GM21515 (cell line): ENCODE results near the gene CRB3.
"Not testable (repeated sequence)": the region's sequence is repeated elsewhere in the genome, so short reads cannot be mapped to it uniquely, and the experiment has no call there.

ENCODE experiments used
- ATAC-seq: cut with Tn5 transposase; IDR thresholded peaks from one replicate; pipeline ENCODE4 v1.9.1; 2021; ENCODE audit not compliant: unreplicated experiment

The CRB3 gene

GRCh38 chr19:6464070-6464873 is at the start of gene CRB3:
Gene CRB3 (plus strand): TSS chr19:6464271. CDS start chr19:6464702, 431 bp downstream.
- no peak for ATAC-seq

- ATAC-seq: no peak
These were observed 49.1 kb upstream of the CRB3 start for GRCh38 chr19:6414793-6415590.

GRCh38 chr19:6415591-6416190 is 48.4 kb upstream of the CRB3 start:
- ATAC-seq: no peak

- no peak for ATAC-seq
These were observed 47.2 kb upstream of the CRB3 start for GRCh38 chr19:6416658-6417405.

- no peak for ATAC-seq
These were observed 46.1 kb upstream of the CRB3 start for GRCh38 chr19:6417713-6418561.

GRCh38 chr19:6418562-6418932 is 45.5 kb upstream of the CRB3 start:
- ATAC-seq: no peak

GRCh38 chr19:6421075-6422014 is 42.7 kb upstream of the CRB3 start:
- ATAC-seq: no peak

- ATAC-seq: no peak
These were observed 40.4 kb upstream of the CRB3 start for GRCh38 chr19:6423499-6424194.

- no peak for ATAC-seq
These were observed 39.7 kb upstream of the CRB3 start, which contains the start of gene KHSRP for GRCh38 chr19:6424195-6424938. Gene KHSRP (minus strand): TSS chr19:6424811. CDS start chr19:6424701, 110 bp downstream.

- peak; percentile 79 for ATAC-seq
These were observed 38.9 kb upstream of the CRB3 start for GRCh38 chr19:6424939-6425731.

GRCh38 chr19:6425732-6426620 is 38.1 kb upstream of the CRB3 start:
- ATAC-seq: no peak

- no peak for ATAC-seq
These were observed 36.9 kb upstream of the CRB3 start for GRCh38 chr19:6427131-6427530.

- ATAC-seq: not testable (repeated sequence)
These were observed 35.2 kb upstream of the CRB3 start for GRCh38 chr19:6428692-6429418.

GRCh38 chr19:6429419-6430221 is 34.5 kb upstream of the CRB3 start:
- ATAC-seq: no peak
